GM10266 (cell line): ENCODE results near the gene TPCN1.

Source experiments
- DNase-seq: peaks from one replicate; pipeline ENCODE4 v3.0.0; 2012; ENCODE audit errors: extremely low spot score
- TF ChIP-seq, protein P1 (sequence below): IDR thresholded peaks from 2 replicates; pipeline ENCODE4 v1.5.1; 2012; ENCODE audit warnings: mild to moderate bottlenecking, low read depth; ENCODE audit not compliant: control insufficient read depth, insufficient read depth; ENCODE audit errors: missing control alignments

TPCN1 gene

DNA sequence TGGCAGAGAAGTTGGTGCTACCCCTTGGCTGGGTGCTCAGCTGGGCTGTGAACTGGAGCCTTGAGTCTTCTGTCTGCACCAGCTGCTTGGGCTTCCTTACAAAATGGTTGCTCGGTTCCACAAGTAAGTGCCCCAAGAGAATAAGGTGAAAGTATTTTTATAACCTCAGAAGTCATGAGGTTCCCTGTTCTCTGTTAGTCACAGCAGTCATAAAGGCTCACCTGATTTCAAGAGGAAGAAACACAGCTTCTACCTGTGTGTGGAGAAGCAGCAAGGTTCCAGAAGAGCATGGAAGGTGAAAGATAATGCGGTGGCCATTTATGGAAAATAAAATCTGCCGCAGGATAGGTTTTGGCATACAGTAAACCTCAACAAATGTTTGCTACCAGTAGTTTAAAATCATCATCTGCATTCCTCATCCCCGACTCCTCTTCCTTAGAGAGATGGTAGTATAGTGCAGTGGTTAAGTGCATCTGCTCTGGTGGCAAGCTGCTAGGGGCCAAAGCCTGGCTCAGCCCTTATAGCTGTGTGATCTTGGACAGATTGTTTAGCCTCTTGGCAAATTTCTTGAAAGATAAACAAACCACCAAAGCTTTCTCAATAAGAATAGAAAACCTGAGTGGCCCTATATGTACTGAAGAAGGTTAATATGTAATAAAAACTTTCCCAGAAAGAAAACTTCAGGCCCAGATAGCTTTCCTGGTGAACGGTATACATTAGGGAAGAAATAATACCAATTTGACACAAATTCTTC, 32.4 kb downstream of the TPCN1 start:
- TF ChIP-seq, protein P1, sequence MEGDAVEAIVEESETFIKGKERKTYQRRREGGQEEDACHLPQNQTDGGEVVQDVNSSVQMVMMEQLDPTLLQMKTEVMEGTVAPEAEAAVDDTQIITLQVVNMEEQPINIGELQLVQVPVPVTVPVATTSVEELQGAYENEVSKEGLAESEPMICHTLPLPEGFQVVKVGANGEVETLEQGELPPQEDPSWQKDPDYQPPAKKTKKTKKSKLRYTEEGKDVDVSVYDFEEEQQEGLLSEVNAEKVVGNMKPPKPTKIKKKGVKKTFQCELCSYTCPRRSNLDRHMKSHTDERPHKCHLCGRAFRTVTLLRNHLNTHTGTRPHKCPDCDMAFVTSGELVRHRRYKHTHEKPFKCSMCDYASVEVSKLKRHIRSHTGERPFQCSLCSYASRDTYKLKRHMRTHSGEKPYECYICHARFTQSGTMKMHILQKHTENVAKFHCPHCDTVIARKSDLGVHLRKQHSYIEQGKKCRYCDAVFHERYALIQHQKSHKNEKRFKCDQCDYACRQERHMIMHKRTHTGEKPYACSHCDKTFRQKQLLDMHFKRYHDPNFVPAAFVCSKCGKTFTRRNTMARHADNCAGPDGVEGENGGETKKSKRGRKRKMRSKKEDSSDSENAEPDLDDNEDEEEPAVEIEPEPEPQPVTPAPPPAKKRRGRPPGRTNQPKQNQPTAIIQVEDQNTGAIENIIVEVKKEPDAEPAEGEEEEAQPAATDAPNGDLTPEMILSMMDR, result no peak
- no peak for DNase-seq

DNA sequence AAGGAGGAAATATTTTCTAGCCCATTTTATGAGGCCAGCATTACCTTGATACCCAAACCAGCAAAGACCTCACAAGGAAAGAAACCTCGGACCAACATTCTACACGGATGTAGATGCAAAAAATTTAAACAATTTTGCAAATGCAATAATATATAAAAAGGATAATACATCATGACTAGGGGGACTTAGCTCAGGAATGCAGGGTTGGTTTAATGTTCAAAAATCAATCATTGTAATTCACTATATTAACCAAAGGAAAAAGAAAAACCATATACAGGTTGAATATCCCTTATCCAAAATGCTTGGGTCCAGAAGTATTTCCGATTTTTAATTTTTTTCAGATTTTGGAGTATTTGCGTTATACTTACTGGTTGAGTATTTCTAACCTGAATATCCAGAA, 33.0 kb downstream of the TPCN1 start:
- DNase-seq, result no peak
- TF ChIP-seq, protein P1, result no peak

DNA sequence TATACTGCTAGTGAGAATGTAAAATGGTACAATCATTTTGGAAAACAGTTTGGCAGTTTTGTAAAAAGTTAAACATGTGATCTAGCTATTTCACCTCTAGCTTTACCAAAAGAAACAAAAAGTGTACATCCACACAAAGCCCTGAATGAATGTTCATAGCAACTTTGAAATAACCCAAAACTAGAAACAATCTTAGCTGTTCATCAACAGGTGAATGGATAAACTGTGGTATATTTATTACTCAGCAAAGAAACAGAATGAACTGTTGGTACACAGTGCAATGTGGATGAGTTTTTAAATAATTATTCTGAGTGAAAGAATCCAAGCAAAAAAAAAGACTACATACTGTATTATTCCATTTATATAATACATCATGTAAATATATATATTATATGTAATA, 36.3 kb downstream of the TPCN1 start:
- TF ChIP-seq, protein P1, result no peak
- DNase-seq, result no peak

DNA sequence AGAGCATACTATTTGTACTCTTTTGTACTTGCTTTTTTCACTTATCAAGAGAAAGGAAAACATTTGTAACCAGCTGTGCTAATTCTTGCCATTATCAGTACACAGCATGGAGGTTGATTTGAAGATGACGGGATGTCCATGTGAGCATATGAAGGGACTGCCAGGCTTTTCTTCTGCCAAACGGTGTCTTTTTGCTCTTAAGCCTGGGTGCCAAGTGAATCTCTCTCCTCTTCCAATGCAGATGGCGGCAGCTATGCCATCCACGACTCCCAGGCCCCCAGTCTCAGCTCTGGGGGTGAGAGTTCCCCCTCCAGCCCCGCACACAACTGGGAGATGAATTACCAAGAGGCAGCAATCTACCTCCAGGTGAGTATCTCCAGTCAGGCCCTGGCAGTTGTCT, 38.9 kb downstream of the TPCN1 start:
- DNase-seq, result no peak
- TF ChIP-seq, protein P1, result no peak

DNA sequence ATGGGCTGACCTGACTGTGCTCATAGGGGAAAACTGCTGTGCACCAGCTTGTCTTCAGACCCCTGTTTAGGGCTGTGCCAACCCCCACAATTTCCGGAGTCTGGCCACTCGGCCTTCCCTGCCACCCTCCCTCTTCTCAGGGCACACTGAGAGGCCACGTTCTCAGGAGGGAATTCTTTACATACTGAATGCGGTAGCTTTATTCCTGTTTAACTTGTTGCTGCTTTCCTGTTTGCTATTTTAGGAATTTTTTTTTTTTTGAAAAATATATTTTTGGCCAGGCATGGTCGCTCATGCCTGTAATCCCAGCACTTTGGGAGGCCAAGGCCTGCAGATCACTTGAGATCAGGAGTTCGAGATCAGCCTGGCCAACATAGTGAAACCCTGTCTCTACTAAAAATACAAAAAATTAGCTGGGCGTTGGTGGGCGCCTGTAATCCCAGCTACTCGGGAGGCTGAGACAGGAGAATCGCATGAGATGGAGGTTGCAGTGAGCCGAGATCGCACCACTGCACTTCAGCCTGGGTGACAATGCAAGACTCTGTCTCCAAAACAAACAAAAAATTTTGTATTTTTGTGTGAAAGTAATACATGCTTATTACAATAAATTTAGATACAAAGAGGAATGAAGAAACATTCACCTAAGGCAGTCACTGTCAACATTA, 39.5 kb downstream of the TPCN1 start:
- TF ChIP-seq, protein P1, result no peak
- no peak for DNase-seq

DNA sequence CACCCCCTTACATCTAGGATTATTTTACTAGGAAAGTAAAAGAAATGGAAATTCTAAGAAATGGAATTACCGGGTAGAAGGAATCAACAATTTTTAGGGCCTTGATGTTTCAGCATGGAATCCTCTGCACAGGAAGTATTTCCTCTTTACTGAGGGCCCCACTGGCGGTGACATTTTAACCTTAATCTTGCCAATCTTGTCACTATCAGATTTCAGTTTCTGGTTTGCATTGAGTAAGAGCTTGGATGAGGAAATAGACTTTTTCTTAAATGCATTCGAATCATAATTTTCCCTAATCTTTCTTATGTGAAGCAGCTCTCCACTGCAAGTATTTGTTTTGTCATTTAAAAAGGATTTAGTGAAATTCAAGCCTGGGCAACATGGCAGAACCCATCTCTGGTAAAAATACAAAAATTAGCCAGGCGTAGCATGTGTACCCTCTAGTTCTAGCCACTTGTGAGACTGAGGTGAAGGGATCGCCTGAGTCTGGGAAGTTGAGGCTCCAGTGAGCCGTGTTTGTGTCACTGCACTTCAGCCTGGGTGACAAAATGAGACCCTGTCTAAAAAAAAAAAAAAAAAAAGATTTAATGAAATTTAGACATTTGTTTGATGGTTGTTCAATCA, 40.7 kb downstream of the TPCN1 start:
- DNase-seq, result no peak
- TF ChIP-seq, protein P1, result no peak

DNA sequence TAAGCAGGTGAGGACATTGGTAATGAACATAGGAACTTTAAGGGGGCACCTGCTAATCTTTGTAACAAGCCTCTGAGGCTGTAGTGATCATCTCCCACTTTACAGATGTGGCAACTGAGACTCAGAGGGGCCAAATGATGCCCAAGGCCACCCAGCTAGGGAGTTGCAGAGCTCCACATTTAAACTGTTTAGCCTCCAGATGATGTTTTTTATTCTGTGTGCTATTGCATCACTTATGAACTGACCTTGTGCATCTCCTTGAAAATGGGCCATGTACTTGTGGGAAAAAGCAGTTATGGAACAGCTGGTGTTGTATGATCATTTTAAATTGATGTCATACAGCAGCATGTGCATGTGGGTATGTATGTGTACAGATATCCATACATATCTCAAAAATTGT, 41.4 kb downstream of the TPCN1 start:
- TF ChIP-seq, protein P1, result no peak
- no peak for DNase-seq
